IPS-18c (cell line): ENCODE data around the gene RBMS3.
"Not testable (repeated sequence)": the region's sequence is repeated elsewhere in the genome, so short reads cannot be mapped to it uniquely, and the experiment has no call there.

Experiments
- H3K4me3 ChIP-seq: 2 replicates; pipeline ENCODE4 v1.7.0; 2013; ENCODE audit warnings: low read depth, mild to moderate bottlenecking, low read length, moderate library complexity; ENCODE audit not compliant: insufficient read depth
- H3K9me3 ChIP-seq: one replicate; pipeline ENCODE4 v1.6.1; 2013; ENCODE audit warnings: mild to moderate bottlenecking, low read length, moderate library complexity; ENCODE audit not compliant: control insufficient read depth, insufficient read depth

RBMS3 gene

DNA sequence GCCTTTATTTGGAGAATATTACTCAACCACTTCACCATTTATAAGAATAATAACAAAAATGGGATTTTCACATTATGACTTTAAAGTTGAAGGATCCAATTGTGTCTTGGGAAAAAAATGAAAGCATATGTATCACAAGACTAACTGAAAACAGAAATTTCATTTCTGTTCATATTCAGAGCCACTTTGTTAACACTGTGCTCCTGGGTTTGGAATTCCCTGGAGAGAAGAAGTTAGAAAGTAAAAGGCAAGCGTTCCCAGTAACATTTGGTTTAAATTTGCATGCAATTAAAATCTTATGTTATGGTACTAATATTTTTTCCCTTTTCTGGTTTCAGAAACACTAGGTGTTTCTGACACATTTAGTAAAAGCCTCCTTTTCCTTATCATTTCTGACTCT, 230.8 kb downstream of the RBMS3 start:
- no peak overlapping the region for H3K4me3 ChIP-seq
- H3K9me3 ChIP-seq = no peaks in the 10 kb centered on the region

DNA sequence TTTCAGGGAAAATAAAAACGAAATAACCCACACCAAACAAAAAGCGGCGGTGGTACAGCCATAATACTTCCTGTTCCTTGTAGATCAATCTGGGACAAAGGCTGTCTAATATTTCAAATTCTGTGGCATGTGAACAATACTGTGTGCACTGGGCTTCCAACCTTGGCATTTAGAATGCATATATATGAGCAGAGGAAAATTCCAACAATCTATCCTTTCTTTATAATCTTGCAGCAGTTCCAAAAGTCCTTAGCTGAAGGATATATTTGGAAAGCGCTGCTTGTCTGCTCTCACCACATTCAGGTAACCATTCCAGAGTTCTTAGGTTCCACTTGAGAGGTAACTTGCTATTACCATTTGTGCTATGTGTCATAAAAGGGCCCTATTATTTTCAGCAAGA, 231.8 kb downstream of the RBMS3 start:
- no peaks in the 10 kb centered on the region for H3K9me3 ChIP-seq
- H3K4me3 ChIP-seq = no peak overlapping the region

GRCh38 chr3:29513236-29513635, 232.4 kb downstream of the RBMS3 start:
- Histone ChIP-seq H3K9me3 (no peaks in the 10 kb centered on the region), H3K4me3 (no peak overlapping the region)

- no peak overlapping the region for H3K4me3 ChIP-seq
- H3K9me3 ChIP-seq = no peaks in the 10 kb centered on the region
These were observed 233.3 kb downstream of the RBMS3 start for GRCh38 chr3:29514170-29514569.

DNA sequence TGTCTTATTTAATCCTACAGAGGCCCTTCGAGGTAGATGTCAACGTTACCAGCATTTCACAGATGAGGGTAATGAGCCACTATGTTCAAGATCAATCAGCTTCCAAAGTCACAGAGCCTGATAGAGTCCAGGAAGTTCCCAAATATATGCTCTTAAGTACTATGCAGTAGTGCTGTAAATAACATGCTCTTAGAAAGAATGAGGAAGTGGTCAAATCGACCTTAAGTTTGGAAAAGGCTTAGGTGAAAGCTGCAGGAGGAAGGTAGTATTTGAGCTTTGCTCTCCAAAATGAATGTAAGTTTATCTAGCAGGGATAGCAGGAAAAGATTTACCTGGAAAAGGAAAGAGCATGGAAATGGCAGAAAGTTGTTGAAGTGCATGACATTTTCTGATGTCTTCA, 234.0 kb downstream of the RBMS3 start:
- Histone ChIP-seq H3K9me3 (no peaks in the 10 kb centered on the region), H3K4me3 (no peak overlapping the region)

DNA sequence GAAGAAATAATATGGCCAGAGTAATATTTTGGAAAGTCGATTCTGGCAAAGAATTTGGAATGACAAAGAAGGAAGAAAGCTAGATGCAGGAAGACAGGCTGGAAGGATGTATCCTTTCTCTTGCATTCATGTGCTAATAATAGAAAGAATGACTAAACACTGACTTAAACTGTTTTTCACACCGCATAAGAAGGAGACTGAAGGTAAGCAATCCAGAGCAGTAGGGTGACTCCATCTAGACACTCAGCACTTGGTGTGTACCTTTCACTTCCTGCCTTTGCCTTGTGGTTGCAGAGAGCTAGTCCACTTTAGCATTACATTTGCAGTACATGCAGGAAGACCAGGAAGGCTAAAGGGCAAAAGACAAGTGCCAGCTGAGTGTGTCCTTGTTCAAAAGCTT, 234.6 kb downstream of the RBMS3 start:
- H3K9me3 ChIP-seq = no peaks in the 10 kb centered on the region
- no peak overlapping the region for H3K4me3 ChIP-seq

DNA sequence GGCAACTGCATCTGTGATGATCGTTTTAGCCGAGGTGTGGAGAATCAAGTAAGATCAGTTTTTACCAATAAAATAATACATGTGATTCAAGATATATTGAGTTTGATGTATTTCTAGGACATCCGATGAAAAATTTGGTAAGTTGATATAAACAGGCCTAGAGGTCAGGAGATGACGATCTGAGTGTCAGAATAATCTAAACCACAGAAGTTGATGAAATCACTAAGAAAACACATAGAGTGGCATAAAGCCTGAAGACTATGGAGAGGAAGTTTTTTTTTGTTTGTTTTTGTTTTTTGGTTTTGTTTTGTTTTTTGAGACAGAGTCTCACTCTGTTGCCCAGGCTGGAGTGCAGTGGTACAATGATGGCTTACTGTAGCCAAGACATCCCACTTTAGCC, 235.3 kb downstream of the RBMS3 start:
- no peaks in the 10 kb centered on the region for H3K9me3 ChIP-seq
- no peak overlapping the region for H3K4me3 ChIP-seq

DNA sequence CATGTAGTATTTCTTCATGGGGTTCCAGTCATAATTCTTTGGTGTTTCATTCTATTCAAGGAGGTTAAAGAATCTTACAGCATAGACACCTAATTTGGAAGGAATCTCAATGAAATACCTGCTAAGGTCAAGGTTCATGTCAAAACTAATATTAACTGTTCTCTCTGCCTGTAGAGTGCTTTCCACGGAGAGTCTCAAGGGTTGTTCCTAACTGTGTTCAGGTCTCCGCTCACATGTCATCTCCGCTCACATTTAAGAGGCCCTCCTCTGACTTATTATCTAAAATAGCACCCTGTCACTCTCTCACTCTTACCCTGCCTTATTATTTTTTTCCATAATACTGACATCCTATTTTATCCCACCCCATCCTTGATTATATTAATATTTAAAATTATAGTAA, 239.9 kb downstream of the RBMS3 start:
- H3K9me3 ChIP-seq = no peaks in the 10 kb centered on the region

GRCh38 chr3:29521293-29521692, 240.4 kb downstream of the RBMS3 start:
- no peaks in the 10 kb centered on the region for H3K9me3 ChIP-seq
- H3K4me3 ChIP-seq = no peak overlapping the region

More for the DNA sequence above, 239.9 kb downstream of the RBMS3 start:
- no peak overlapping the region for H3K4me3 ChIP-seq

DNA sequence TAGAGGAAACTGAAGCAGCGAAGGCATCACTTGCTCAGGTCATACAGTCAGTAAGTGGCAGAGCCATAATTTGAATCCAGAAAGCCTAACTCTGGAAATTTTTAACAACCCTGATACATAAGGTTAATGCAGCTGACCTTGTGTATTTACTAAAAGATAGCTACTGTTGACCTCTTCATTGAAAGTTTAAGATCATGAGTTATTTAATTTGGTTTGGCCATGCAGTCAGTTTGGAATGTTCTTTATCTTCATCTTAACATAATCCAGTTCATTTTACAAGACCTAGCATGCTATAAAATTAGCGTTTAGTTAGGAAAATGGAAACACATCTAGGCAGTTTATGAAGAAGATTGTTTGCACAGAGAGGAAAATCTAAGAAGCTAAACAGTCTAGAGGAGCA, 240.9 kb downstream of the RBMS3 start:
- no peak overlapping the region for H3K4me3 ChIP-seq
- no peaks in the 10 kb centered on the region for H3K9me3 ChIP-seq

- H3K9me3 ChIP-seq, H3K4me3 ChIP-seq: not testable (repeated sequence)
These were observed 243.6 kb downstream of the RBMS3 start for GRCh38 chr3:29524433-29524832.

GRCh38 chr3:29525254-29525881, 244.5 kb downstream of the RBMS3 start:
- no peak overlapping the region for H3K4me3 ChIP-seq
- H3K9me3 ChIP-seq = no peaks in the 10 kb centered on the region

DNA sequence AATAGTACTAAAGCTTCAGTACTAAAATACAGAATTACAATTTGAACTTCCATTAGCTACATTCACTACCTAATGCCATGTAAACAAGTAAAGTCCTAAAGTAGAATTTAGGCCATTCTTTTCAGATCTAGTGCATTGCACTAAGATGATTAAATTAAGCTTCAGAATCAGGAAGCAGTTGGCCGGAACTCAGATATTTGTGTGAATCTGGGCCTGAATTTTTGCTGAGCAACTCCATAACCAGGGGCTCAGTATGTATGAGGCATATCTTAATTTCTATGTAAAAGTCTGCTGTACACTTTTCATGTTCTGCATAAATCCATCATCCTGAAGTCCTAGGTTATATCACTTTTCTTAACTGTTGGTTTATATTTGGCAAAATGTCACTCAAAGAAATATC, 246.4 kb downstream of the RBMS3 start:
- no peaks in the 10 kb centered on the region for H3K9me3 ChIP-seq
- H3K4me3 ChIP-seq = no peak overlapping the region

DNA sequence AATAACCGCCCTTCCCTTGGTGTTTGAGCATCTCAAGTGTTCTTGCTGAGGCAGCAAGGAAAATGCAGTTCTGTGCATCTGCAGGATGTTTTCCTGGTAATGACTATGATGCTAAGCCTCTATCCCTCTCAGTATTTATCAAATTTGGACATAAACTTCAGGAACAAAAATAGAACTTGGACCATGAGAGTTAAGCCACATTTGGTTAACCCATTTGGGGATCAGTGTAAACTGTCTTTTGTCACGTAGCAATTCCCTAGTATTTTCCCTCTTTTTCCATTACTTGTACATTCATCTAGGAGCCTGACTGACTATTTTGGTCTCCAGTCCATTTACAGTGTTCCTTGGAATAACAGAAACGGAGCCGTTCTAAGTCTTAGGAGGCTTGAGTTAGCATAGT, 250.8 kb downstream of the RBMS3 start:
- Histone ChIP-seq H3K9me3 (no peaks in the 10 kb centered on the region), H3K4me3 (no peak overlapping the region)

- Histone ChIP-seq H3K9me3 (no peaks in the 10 kb centered on the region), H3K4me3 (no peak overlapping the region)
These were observed 251.6 kb downstream of the RBMS3 start for GRCh38 chr3:29532473-29532872.

GRCh38 chr3:29534006-29534405, 253.1 kb downstream of the RBMS3 start:
- no peak overlapping the region for H3K4me3 ChIP-seq
- H3K9me3 ChIP-seq = no peaks in the 10 kb centered on the region

- Histone ChIP-seq H3K9me3 (no peaks in the 10 kb centered on the region), H3K4me3 (no peak overlapping the region)
These were observed 255.3 kb downstream of the RBMS3 start for GRCh38 chr3:29536016-29536758.

- Histone ChIP-seq H3K9me3 (no peaks in the 10 kb centered on the region), H3K4me3 (no peak overlapping the region)
These were observed 257.2 kb downstream of the RBMS3 start for GRCh38 chr3:29537889-29538609.
